ENCODE measurements around the gene ABCB9.

Gene ABCB9

DNA sequence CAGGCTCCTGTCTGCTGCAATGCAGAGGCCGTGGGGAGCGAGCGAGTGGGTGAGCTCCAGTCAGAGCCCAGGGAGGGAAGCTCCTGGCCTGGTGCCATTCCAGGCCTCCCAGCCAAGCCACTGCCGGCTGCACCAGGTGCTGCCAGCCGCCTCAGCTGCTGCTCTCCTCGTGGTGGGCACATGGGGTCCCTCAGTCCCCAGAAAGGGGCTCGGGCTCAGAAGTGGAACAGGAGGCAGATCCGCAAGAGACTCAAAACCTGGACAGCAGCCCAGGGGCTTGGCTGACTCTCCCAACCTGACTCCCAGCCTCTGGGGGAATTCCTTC, 2.4 kb downstream of the ABCB9 start:
- ChIA-PET POLR2A (no interaction called here), CTCF (interaction anchor here (1.3 to 3.7 kb wide), 4 partner anchors 10 to 103 kb away, joined by 3 to 20 read pairs (median 6); no protein-coding TSS in a partner anchor)
- Histone ChIP-seq H3K4me3 (ENCODE audit: control insufficient read depth in 1 of 7, extremely low read depth in 1 of 7, insufficient read depth in 4 of 7, low read depth in 2 of 7, low read length in 6 of 7) (no peak overlapping the region), H3K9me3 (ENCODE audit: control extremely low read depth in 1 of 5, control insufficient read depth in 4 of 5, insufficient read depth in 2 of 5, low read depth in 1 of 5, low read length in 4 of 5) (no peaks in the 10 kb centered on the region), H3K4me1 (ENCODE audit: control extremely low read depth in 1 of 4, control insufficient read depth in 4 of 4, insufficient read depth in 4 of 4, low read length in 3 of 4) (peaks cover 0 to 22% (median 13%) of the 10 kb centered on the region in 4 experiments), H3K27me3 (replicated peaks in 2 of 5; ENCODE audit: control insufficient read depth in 4 of 5, insufficient read depth in 5 of 5, low read length in 4 of 5) (no peaks in the 10 kb centered on the region), H3K36me3 (ENCODE audit: control insufficient read depth in 4 of 4, insufficient read depth in 4 of 4, low read length in 3 of 4) (peaks cover 0 to 9% (median 4%) of the 10 kb centered on the region in 4 experiments), H3K27ac (ENCODE audit: insufficient read depth in 1 of 2, low read depth in 1 of 2, low read length in 2 of 2, poor library complexity in 1 of 2, severe bottlenecking in 2 of 2) (no peak overlapping the region)
- DNase-seq = no peak
- 96% methylated on average over 8 of the region's 8 CpGs for WGBS (ENCODE audit: insufficient coverage)

GRCh38 chr12:122961531-122962329, 4.5 kb downstream of the ABCB9 start:
- ChIA-PET POLR2A (no interaction called here), CTCF (interaction anchor here (0.7 to 1.1 kb wide), 3 partner anchors 14 to 104 kb away, joined by 3 read pairs; no protein-coding TSS in a partner anchor)

DNA sequence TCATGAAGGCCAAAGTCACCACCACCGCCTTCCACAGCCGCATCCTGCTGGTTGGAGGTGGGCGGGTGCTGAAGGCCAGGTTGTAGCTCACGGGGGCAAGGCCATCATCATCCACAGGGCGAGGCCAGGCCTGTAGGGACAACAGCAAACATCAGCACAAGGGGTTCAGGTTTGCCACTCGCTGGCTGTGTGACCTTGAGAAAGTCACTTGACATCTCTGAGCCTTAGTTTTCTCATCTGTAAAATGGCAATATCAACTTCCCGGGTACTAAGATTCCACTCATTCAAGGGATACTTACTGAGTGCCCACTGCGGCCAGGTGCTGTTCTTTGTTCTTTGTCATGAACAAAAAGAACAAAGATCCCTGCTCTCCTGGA, 6.1 kb downstream of the ABCB9 start:
- CTCF ChIA-PET = interaction anchor here (18.2 kb wide), 1 partner anchor 95 kb away, joined by 421 read pairs; no protein-coding TSS in a partner anchor
- 100% methylated on average over 8 of the region's 8 CpGs for WGBS (ENCODE audit: insufficient coverage)
- no peaks in the 10 kb centered on the region for H3K9me3 ChIP-seq (ENCODE audit: control extremely low read depth in 1 of 5, control insufficient read depth in 4 of 5, insufficient read depth in 2 of 5, low read depth in 1 of 5, low read length in 4 of 5)
- H3K4me1 ChIP-seq (ENCODE audit: control extremely low read depth in 1 of 4, control insufficient read depth in 4 of 4, insufficient read depth in 4 of 4, low read length in 3 of 4) = peaks cover 0 to 11% (median 2%) of the 10 kb centered on the region in 4 experiments
- POLR2A ChIA-PET = interaction anchor here (0.7 kb wide), 1 partner anchor 78 kb away, joined by 4 read pairs; no protein-coding TSS in a partner anchor
- H3K27ac ChIP-seq (ENCODE audit: insufficient read depth in 1 of 2, low read depth in 1 of 2, low read length in 2 of 2, poor library complexity in 1 of 2, severe bottlenecking in 2 of 2) = no peak overlapping the region
- H3K4me3 ChIP-seq (ENCODE audit: control insufficient read depth in 1 of 7, extremely low read depth in 1 of 7, insufficient read depth in 4 of 7, low read depth in 2 of 7, low read length in 6 of 7) = no peak overlapping the region
- no peaks in the 10 kb centered on the region for H3K27me3 ChIP-seq (replicated peaks in 2 of 5; ENCODE audit: control insufficient read depth in 4 of 5, insufficient read depth in 5 of 5, low read length in 4 of 5)
- DNase-seq = no peak
- H3K36me3 ChIP-seq (ENCODE audit: control insufficient read depth in 4 of 4, insufficient read depth in 4 of 4, low read length in 3 of 4) = peaks cover 0 to 17% (median 4%) of the 10 kb centered on the region in 4 experiments

More at GRCh38 chr12:122961531-122962329, 4.5 kb downstream of the ABCB9 start:
- H3K36me3 ChIP-seq (ENCODE audit: control insufficient read depth in 4 of 4, insufficient read depth in 4 of 4, low read length in 3 of 4) = peaks cover 0 to 17% (median 4%) of the 10 kb centered on the region in 4 experiments
- DNase-seq = peak in 1 of 3 donors; percentile 46
- no peak overlapping the region for H3K27ac ChIP-seq (ENCODE audit: insufficient read depth in 1 of 2, low read depth in 1 of 2, low read length in 2 of 2, poor library complexity in 1 of 2, severe bottlenecking in 2 of 2)
- H3K27me3 ChIP-seq (replicated peaks in 2 of 5; ENCODE audit: control insufficient read depth in 4 of 5, insufficient read depth in 5 of 5, low read length in 4 of 5) = no peaks in the 10 kb centered on the region
- H3K4me1 ChIP-seq (ENCODE audit: control extremely low read depth in 1 of 4, control insufficient read depth in 4 of 4, insufficient read depth in 4 of 4, low read length in 3 of 4) = peaks cover 0 to 22% (median 12%) of the 10 kb centered on the region in 4 experiments
- H3K4me3 ChIP-seq (ENCODE audit: control insufficient read depth in 1 of 7, extremely low read depth in 1 of 7, insufficient read depth in 4 of 7, low read depth in 2 of 7, low read length in 6 of 7) = no peak overlapping the region
- H3K9me3 ChIP-seq (ENCODE audit: control extremely low read depth in 1 of 5, control insufficient read depth in 4 of 5, insufficient read depth in 2 of 5, low read depth in 1 of 5, low read length in 4 of 5) = no peaks in the 10 kb centered on the region
- 91% methylated on average over 6 of the region's 10 CpGs for WGBS (ENCODE audit: insufficient coverage)

DNA sequence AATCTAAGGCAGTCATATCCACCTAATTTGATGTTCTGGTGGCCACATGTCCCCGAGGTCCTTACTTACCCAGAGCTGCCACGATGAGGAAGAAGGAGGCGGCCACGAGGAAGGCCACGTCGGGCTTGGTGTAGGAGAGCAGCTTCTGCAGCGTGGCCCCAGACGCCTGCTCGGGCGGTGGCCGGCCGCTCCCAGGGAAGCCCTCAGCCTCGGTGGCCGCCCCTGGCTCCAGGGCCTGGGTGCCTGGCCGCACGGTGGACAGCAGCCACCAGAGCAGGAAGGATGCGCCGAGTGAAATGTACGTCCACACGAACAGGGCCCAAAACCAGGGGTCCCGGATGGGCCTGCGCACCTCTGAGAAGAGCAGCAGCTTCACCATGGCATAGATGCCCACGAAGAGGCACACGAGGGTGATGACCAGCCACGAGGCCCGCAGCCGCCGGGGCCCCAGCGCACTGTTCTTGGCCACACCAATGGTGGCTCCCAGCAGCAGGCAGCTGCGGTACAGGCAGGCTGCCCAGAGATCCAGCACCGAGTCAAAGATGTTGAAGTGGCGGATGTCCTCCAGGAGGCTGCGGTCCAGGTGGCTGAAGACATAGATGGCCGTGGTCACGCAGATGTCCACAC, 6.6 kb downstream of the ABCB9 start:
- Histone ChIP-seq H3K27ac (ENCODE audit: insufficient read depth in 1 of 2, low read depth in 1 of 2, low read length in 2 of 2, poor library complexity in 1 of 2, severe bottlenecking in 2 of 2) (no peak overlapping the region), H3K27me3 (replicated peaks in 2 of 5; ENCODE audit: control insufficient read depth in 4 of 5, insufficient read depth in 5 of 5, low read length in 4 of 5) (no peaks in the 10 kb centered on the region), H3K4me1 (ENCODE audit: control extremely low read depth in 1 of 4, control insufficient read depth in 4 of 4, insufficient read depth in 4 of 4, low read length in 3 of 4) (peaks cover 0 to 9% (median under 1%) of the 10 kb centered on the region in 4 experiments), H3K4me3 (ENCODE audit: control insufficient read depth in 1 of 7, extremely low read depth in 1 of 7, insufficient read depth in 4 of 7, low read depth in 2 of 7, low read length in 6 of 7) (no peak overlapping the region), H3K9me3 (ENCODE audit: control extremely low read depth in 1 of 5, control insufficient read depth in 4 of 5, insufficient read depth in 2 of 5, low read depth in 1 of 5, low read length in 4 of 5) (no peaks in the 10 kb centered on the region), H3K36me3 (ENCODE audit: control insufficient read depth in 4 of 4, insufficient read depth in 4 of 4, low read length in 3 of 4) (peaks cover 0 to 17% (median 4%) of the 10 kb centered on the region in 4 experiments)
- WGBS (ENCODE audit: insufficient coverage) = 97% methylated on average over 35 of the region's 35 CpGs
- CTCF ChIA-PET = interaction anchor here (18.2 kb wide), 1 partner anchor 95 kb away, joined by 421 read pairs; no protein-coding TSS in a partner anchor
- POLR2A ChIA-PET = no interaction called here
- DNase-seq = no peak

DNA sequence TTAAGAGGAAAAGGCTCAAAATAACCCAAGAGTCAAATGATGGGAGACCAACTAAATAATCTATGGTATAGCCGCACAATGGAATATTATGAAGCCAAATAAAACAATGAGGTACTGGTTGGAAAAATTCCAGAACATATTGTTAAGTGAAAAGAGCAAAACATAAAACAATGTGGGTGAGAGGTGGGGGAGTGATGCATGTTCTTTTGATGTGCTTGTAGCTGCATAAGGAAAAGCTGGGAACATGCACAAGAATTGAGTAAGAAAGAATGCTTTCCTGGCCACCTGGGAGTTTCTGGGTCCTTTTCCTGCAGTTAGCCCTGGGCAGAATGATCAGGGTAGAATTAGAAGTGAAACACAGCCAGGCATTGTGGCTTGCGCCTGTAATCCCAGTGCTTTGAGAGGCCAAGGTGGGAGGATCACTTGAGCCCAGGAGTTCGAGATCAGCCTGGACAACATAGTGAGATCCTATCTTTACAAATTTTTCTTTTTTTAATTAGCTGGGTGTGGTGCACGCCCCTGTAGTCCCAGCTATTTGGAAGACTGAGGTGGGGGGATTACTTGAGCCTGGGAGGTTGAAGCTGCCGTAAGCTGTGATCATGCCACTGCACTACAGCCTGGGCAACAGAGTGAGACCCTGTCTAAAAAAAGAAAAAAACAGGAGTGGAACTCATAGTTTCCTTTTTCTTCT, 7.9 kb downstream of the ABCB9 start:
- H3K36me3 ChIP-seq (ENCODE audit: control insufficient read depth in 4 of 4, insufficient read depth in 4 of 4, low read length in 3 of 4) = peaks cover 0 to 17% (median 4%) of the 10 kb centered on the region in 4 experiments
- H3K4me1 ChIP-seq (ENCODE audit: control extremely low read depth in 1 of 4, control insufficient read depth in 4 of 4, insufficient read depth in 4 of 4, low read length in 3 of 4) = peaks cover 0 to 5% (median under 1%) of the 10 kb centered on the region in 4 experiments
- no peak overlapping the region for H3K27ac ChIP-seq (ENCODE audit: insufficient read depth in 1 of 2, low read depth in 1 of 2, low read length in 2 of 2, poor library complexity in 1 of 2, severe bottlenecking in 2 of 2)
- H3K27me3 ChIP-seq (replicated peaks in 2 of 5; ENCODE audit: control insufficient read depth in 4 of 5, insufficient read depth in 5 of 5, low read length in 4 of 5) = no peaks in the 10 kb centered on the region
- WGBS (ENCODE audit: insufficient coverage) = 96% methylated on average over 4 of the region's 5 CpGs
- no peaks in the 10 kb centered on the region for H3K9me3 ChIP-seq (ENCODE audit: control extremely low read depth in 1 of 5, control insufficient read depth in 4 of 5, insufficient read depth in 2 of 5, low read depth in 1 of 5, low read length in 4 of 5)
- POLR2A ChIA-PET = no interaction called here
- H3K4me3 ChIP-seq (ENCODE audit: control insufficient read depth in 1 of 7, extremely low read depth in 1 of 7, insufficient read depth in 4 of 7, low read depth in 2 of 7, low read length in 6 of 7) = no peak overlapping the region
- CTCF ChIA-PET = interaction anchor here (1.1 to 18.2 kb wide), 2 partner anchors 11 to 94 kb away, joined by 4 to 421 read pairs; no protein-coding TSS in a partner anchor
- no peak for DNase-seq

DNA sequence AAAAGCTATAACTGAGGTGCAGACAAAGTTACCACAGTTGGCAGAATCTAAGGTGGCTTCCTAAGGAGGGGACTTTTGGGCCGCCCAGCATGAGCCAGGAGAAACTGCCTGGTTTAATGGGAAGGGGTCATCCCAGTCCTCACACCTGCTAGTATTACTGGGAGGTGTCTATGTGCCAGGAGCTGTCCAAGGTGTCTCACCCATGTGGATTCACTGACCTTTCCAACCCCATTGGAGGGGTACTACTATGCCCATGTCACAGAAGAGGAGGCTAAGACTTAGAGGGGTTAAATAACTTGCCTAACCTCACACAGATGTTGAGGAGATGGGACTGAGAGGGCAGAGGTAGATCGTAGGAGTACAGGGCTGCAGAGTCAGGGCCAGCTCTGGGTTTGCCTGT, 10.2 kb downstream of the ABCB9 start:
- WGBS (ENCODE audit: insufficient coverage) = 100% methylated on average over 2 of the region's 2 CpGs
- Histone ChIP-seq H3K9me3 (ENCODE audit: control extremely low read depth in 1 of 5, control insufficient read depth in 4 of 5, insufficient read depth in 2 of 5, low read depth in 1 of 5, low read length in 4 of 5) (no peaks in the 10 kb centered on the region), H3K36me3 (ENCODE audit: control insufficient read depth in 4 of 4, insufficient read depth in 4 of 4, low read length in 3 of 4) (peaks cover 0 to 17% (median 4%) of the 10 kb centered on the region in 4 experiments), H3K4me1 (ENCODE audit: control extremely low read depth in 1 of 4, control insufficient read depth in 4 of 4, insufficient read depth in 4 of 4, low read length in 3 of 4) (no peaks in the 10 kb centered on the region), H3K27ac (ENCODE audit: insufficient read depth in 1 of 2, low read depth in 1 of 2, low read length in 2 of 2, poor library complexity in 1 of 2, severe bottlenecking in 2 of 2) (no peak overlapping the region), H3K4me3 (ENCODE audit: control insufficient read depth in 1 of 7, extremely low read depth in 1 of 7, insufficient read depth in 4 of 7, low read depth in 2 of 7, low read length in 6 of 7) (no peak overlapping the region), H3K27me3 (replicated peaks in 2 of 5; ENCODE audit: control insufficient read depth in 4 of 5, insufficient read depth in 5 of 5, low read length in 4 of 5) (no peaks in the 10 kb centered on the region)
- CTCF ChIA-PET = interaction anchor here (1.1 to 18.2 kb wide), 10 partner anchors 10 to 282 kb away, joined by 3 to 421 read pairs (median 4); partner anchors contain the start of genes ABCB9 and OGFOD2
- no peak for DNase-seq
- POLR2A ChIA-PET = interaction anchor here (0.6 kb wide), 1 partner anchor 252 kb away, joined by 6 read pairs; no protein-coding TSS in a partner anchor
